HEK293 (cell line): ENCODE data around the gene SLC16A7.

Experiments
- CTCF ChIA-PET: fragments of 350-600 bp; formaldehyde crosslinking; extraction: SDS; loops from one replicate; lab custom pipeline; 2021; ENCODE audit warnings: antibody characterized with exemption; lab: Yijun Ruan, JAX
- POLR2A ChIA-PET: fragments of 300-600 bp; formaldehyde crosslinking; extraction: SDS; loops from one replicate; lab custom pipeline; 2020; ENCODE audit warnings: antibody characterized with exemption, inconsistent platforms; lab: Yijun Ruan, JAX
- H3K27ac ChIP-seq: fragments of 200-500 bp; sonication (Bioruptor generic); 2 replicates; pipeline ENCODE4 v1.5.1; 2014; ENCODE audit warnings: low read depth, low read length, control low read depth, inconsistent platforms; ENCODE audit errors: extremely low read depth
- H3K36me3 ChIP-seq, 2 experiments: fragments of 200-500 bp in 1 of 2; sonication (Bioruptor generic) in 1 of 2; 1 replicate in 1 of 2; 2 replicates in 1 of 2; pipeline ENCODE4 v1.5.1; 2014 to 2017; ENCODE audit warnings: inconsistent platforms in 2 of 2, low read length in 2 of 2; ENCODE audit not compliant: control insufficient read depth in 2 of 2, insufficient read depth in 1 of 2
- H3K4me1 ChIP-seq: fragments of 200-500 bp; sonication (Bioruptor generic); 2 replicates; pipeline ENCODE4 v1.5.1; 2014; ENCODE audit warnings: mild to moderate bottlenecking, low read length, inconsistent platforms; ENCODE audit not compliant: control insufficient read depth, insufficient read depth
- H3K4me3 ChIP-seq: 2 replicates; pipeline ENCODE4 v1.5.1; 2011; ENCODE audit warnings: low read depth, mild to moderate bottlenecking, control low read depth, low read length, moderate library complexity
- H3K9me3 ChIP-seq: fragments of 200-500 bp; sonication (Bioruptor generic); 2 replicates; pipeline ENCODE4 v1.5.1; 2014; ENCODE audit warnings: low read depth, low read length, inconsistent platforms; ENCODE audit not compliant: control insufficient read depth, insufficient read depth
- FEZF1 ChIP-seq: fragments of 450-650 bp; formaldehyde crosslinking; IDR thresholded peaks from 2 replicates; pipeline ENCODE4 v1.5.1; 2016; ENCODE audit warnings: missing biosample characterization, missing genetic modification characterization
- KLF1 ChIP-seq: fragments of 450-650 bp; formaldehyde crosslinking; IDR thresholded peaks from 2 replicates; pipeline ENCODE4 v1.5.1; 2016; ENCODE audit warnings: missing biosample characterization, missing genetic modification characterization
- KLF8 ChIP-seq: fragments of 450-650 bp; formaldehyde crosslinking; IDR thresholded peaks from 2 replicates; pipeline ENCODE4 v1.5.1; 2016; ENCODE audit warnings: missing biosample characterization, missing genetic modification characterization
- MYNN ChIP-seq: fragments of 450-650 bp; formaldehyde crosslinking; IDR thresholded peaks from 2 replicates; pipeline ENCODE4 v1.5.1; 2016; ENCODE audit warnings: missing biosample characterization, missing genetic modification characterization, borderline replicate concordance
- OSR2 ChIP-seq: fragments of 450-650 bp; formaldehyde crosslinking; IDR thresholded peaks from 2 replicates; pipeline ENCODE4 v1.5.1; 2016; ENCODE audit warnings: missing biosample characterization, missing genetic modification characterization
- PRDM1 ChIP-seq: fragments of 450-650 bp; formaldehyde crosslinking; IDR thresholded peaks from 2 replicates; pipeline ENCODE4; 2016; ENCODE audit warnings: missing biosample characterization, missing genetic modification characterization
- SP3 ChIP-seq: fragments of 450-650 bp; formaldehyde crosslinking; IDR thresholded peaks from 2 replicates; pipeline ENCODE4 v1.5.1; 2016; ENCODE audit warnings: missing biosample characterization, missing genetic modification characterization
- ZBTB20 ChIP-seq: fragments of 450-650 bp; formaldehyde crosslinking; IDR thresholded peaks from 2 replicates; pipeline ENCODE4 v1.5.1; 2016; ENCODE audit warnings: missing biosample characterization, missing genetic modification characterization
- ZFP41 ChIP-seq: fragments of 450-650 bp; formaldehyde crosslinking; IDR thresholded peaks from 2 replicates; pipeline ENCODE4 v1.5.1; 2016; ENCODE audit warnings: missing biosample characterization, missing genetic modification characterization, borderline replicate concordance
- ZNF175 ChIP-seq: fragments of 450-650 bp; formaldehyde crosslinking; IDR thresholded peaks from 2 replicates; pipeline ENCODE4 v1.5.1; 2016; ENCODE audit warnings: missing biosample characterization, missing genetic modification characterization
- ZNF37A ChIP-seq: fragments of 450-650 bp; IDR thresholded peaks from 2 replicates; pipeline ENCODE4 v1.5.1; 2018; ENCODE audit warnings: missing biosample characterization, missing genetic modification characterization
- ZNF391 ChIP-seq: fragments of 450-650 bp; formaldehyde crosslinking; IDR thresholded peaks from 2 replicates; pipeline ENCODE4 v1.5.1; 2016; ENCODE audit warnings: low read depth, missing biosample characterization, missing genetic modification characterization, borderline replicate concordance
- ZNF423 ChIP-seq: fragments of 450-650 bp; formaldehyde crosslinking; IDR thresholded peaks from 2 replicates; pipeline ENCODE4 v1.5.1; 2016; ENCODE audit warnings: missing biosample characterization, missing genetic modification characterization
- ZNF433 ChIP-seq: fragments of 450-650 bp; formaldehyde crosslinking; IDR thresholded peaks from 2 replicates; pipeline ENCODE4 v1.5.1; 2016; ENCODE audit warnings: missing biosample characterization, missing genetic modification characterization, low read depth
- ZNF48 ChIP-seq: fragments of 450-650 bp; formaldehyde crosslinking; IDR thresholded peaks from 2 replicates; pipeline ENCODE4 v1.5.1; 2016; ENCODE audit warnings: missing biosample characterization, missing genetic modification characterization
- ZNF501 ChIP-seq: fragments of 450-650 bp; formaldehyde crosslinking; IDR thresholded peaks from 2 replicates; pipeline ENCODE4 v1.5.1; 2016; ENCODE audit warnings: missing biosample characterization, missing genetic modification characterization
- ZNF510 ChIP-seq: fragments of 450-650 bp; formaldehyde crosslinking; IDR thresholded peaks from 2 replicates; pipeline ENCODE4 v1.5.1; 2018; ENCODE audit warnings: mild to moderate bottlenecking, missing genetic modification characterization, missing biosample characterization; ENCODE audit not compliant: insufficient replicate concordance
- ZNF514 ChIP-seq: fragments of 450-650 bp; formaldehyde crosslinking; IDR thresholded peaks from 2 replicates; pipeline ENCODE4 v1.5.1; 2016; ENCODE audit warnings: missing biosample characterization, missing genetic modification characterization
- ZNF548 ChIP-seq: fragments of 450-650 bp; formaldehyde crosslinking; IDR thresholded peaks from 2 replicates; pipeline ENCODE4 v1.5.1; 2016; ENCODE audit warnings: missing biosample characterization, missing genetic modification characterization
- ZNF560 ChIP-seq: fragments of 450-650 bp; formaldehyde crosslinking; IDR thresholded peaks from 2 replicates; pipeline ENCODE4 v1.5.1; 2017; ENCODE audit warnings: missing biosample characterization, missing genetic modification characterization, borderline replicate concordance
- ZNF623 ChIP-seq: fragments of 450-650 bp; formaldehyde crosslinking; IDR thresholded peaks from 2 replicates; pipeline ENCODE4 v1.5.1; 2016; ENCODE audit warnings: missing biosample characterization, missing genetic modification characterization
- ZNF76 ChIP-seq: fragments of 450-650 bp; formaldehyde crosslinking; IDR thresholded peaks from 2 replicates; pipeline ENCODE4; 2016; ENCODE audit warnings: low read depth, missing biosample characterization, missing genetic modification characterization, borderline replicate concordance
- ZNF777 ChIP-seq: fragments of 450-650 bp; formaldehyde crosslinking; IDR thresholded peaks from 2 replicates; pipeline ENCODE4 v1.5.1; 2017; ENCODE audit warnings: missing biosample characterization, missing genetic modification characterization, borderline replicate concordance
- ZXDB ChIP-seq: fragments of 450-650 bp; formaldehyde crosslinking; IDR thresholded peaks from 2 replicates; pipeline ENCODE4 v1.5.1; 2016; ENCODE audit warnings: missing biosample characterization, missing genetic modification characterization
- TF ChIP-seq, protein P1 (sequence below): fragments of 450-650 bp; formaldehyde crosslinking; IDR thresholded peaks from 2 replicates; pipeline ENCODE4 v1.5.1; 2016; ENCODE audit warnings: missing biosample characterization, missing genetic modification characterization, low read depth
- TF ChIP-seq, protein P2 (sequence below): fragments of 450-650 bp; formaldehyde crosslinking; IDR thresholded peaks from 2 replicates; pipeline ENCODE4 v1.5.1; 2016; ENCODE audit warnings: missing biosample characterization, missing genetic modification characterization
- TF ChIP-seq, protein P3 (sequence below): fragments of 450-650 bp; formaldehyde crosslinking; IDR thresholded peaks from 2 replicates; pipeline ENCODE4 v1.5.1; 2017; ENCODE audit warnings: missing biosample characterization, missing genetic modification characterization
- TF ChIP-seq, protein P4 (sequence below): fragments of 450-650 bp; formaldehyde crosslinking; IDR thresholded peaks from 2 replicates; pipeline ENCODE4 v1.5.1; 2016; ENCODE audit warnings: missing biosample characterization, missing genetic modification characterization

Gene SLC16A7

DNA sequence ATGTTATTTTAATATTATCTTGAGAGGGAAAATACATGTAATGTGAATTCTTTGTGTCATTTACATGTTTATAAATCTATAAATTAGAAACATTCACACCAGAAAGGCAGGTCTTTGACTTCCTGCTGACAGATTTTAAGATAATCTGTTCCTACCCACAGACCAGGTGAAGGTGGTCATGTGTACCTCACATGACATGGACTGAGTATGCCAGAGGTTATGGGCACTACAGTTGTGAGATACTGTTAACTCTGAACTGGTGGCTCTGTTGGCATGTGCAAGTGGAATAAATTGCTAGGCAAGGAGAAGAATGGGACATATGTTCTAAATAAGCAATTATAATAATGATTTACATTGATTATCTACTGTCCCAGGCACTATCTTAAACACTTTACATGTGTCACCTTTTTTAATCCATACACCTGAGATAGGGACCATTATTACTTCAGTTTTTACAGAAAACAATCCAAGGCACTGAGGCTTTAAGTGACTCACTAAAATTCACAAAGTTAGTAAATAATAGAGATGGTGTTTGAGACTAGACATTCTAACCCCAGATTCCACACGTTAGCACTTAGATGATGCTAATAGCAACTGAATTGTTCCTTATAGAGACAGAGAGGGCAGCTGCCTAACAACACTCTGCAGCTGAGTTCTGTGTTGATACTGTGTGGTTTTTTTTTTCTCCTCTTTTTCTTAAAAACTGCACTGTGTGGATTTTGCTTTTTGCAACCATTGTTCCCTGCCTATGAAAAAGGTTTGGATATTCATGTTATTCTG lies 23.8 kb downstream of the SLC16A7 start:
- CTCF ChIA-PET = no interaction called here
- H3K4me3 ChIP-seq = no peak overlapping the region
- no peaks in the 10 kb centered on the region for H3K4me1 ChIP-seq
- POLR2A ChIA-PET = no interaction called here
- TF ChIP-seq ZNF623 (no peak), ZNF510 (tag by site-specific recombination) (no peak), ZNF37A (tag by site-specific recombination) (no peak), OSR2 (tag by site-specific recombination) (no peak), ZNF777 (no peak), ZNF175 (tag by site-specific recombination) (no peak), ZXDB (no peak), ZNF48 (no peak), ZNF501 (tag by site-specific recombination) (no peak), KLF8 (tag by site-specific recombination) (no peak), ZNF560 (tag by site-specific recombination) (no peak)
- TF ChIP-seq, protein P1, sequence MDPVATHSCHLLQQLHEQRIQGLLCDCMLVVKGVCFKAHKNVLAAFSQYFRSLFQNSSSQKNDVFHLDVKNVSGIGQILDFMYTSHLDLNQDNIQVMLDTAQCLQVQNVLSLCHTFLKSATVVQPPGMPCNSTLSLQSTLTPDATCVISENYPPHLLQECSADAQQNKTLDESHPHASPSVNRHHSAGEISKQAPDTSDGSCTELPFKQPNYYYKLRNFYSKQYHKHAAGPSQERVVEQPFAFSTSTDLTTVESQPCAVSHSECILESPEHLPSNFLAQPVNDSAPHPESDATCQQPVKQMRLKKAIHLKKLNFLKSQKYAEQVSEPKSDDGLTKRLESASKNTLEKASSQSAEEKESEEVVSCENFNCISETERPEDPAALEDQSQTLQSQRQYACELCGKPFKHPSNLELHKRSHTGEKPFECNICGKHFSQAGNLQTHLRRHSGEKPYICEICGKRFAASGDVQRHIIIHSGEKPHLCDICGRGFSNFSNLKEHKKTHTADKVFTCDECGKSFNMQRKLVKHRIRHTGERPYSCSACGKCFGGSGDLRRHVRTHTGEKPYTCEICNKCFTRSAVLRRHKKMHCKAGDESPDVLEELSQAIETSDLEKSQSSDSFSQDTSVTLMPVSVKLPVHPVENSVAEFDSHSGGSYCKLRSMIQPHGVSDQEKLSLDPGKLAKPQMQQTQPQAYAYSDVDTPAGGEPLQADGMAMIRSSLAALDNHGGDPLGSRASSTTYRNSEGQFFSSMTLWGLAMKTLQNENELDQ (tag by site-specific recombination) = no peak
- H3K36me3 ChIP-seq = no peaks in the 10 kb centered on the region
- H3K27ac ChIP-seq = no peak overlapping the region
- H3K9me3 ChIP-seq = no peaks in the 10 kb centered on the region

DNA sequence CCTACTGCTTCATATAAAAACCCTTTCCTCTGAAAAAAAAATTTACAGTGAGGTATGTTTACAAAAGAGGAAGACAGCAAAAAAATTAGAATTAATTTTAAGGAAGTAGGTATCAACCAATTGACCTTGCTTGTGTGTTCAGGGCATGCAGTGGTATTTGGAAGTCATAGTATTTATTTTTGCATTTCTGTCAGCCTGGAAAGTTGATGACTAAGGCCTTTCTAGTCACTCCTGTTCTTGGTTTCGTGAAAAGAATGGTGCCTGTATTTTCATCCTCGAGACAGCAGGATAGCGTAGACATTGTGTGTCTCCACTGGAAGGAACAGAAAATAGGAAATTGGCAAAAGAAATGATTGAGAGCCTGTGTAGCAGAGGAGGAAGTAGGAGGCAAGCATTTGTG lies 24.5 kb downstream of the SLC16A7 start:
- POLR2A ChIA-PET = no interaction called here
- Histone ChIP-seq H3K36me3 (no peaks in the 10 kb centered on the region), H3K4me3 (no peak overlapping the region), H3K27ac (no peak overlapping the region), H3K4me1 (no peaks in the 10 kb centered on the region), H3K9me3 (no peaks in the 10 kb centered on the region)
- CTCF ChIA-PET = no interaction called here
- no peak for TF ChIP-seq KLF1 (tag by site-specific recombination)
- TF ChIP-seq ZFP41 = no peak
- no peak for TF ChIP-seq ZNF548 (tag by site-specific recombination)
- TF ChIP-seq MYNN (tag by site-specific recombination) = no peak
- TF ChIP-seq FEZF1 (tag by site-specific recombination) = no peak
- TF ChIP-seq, protein P2, sequence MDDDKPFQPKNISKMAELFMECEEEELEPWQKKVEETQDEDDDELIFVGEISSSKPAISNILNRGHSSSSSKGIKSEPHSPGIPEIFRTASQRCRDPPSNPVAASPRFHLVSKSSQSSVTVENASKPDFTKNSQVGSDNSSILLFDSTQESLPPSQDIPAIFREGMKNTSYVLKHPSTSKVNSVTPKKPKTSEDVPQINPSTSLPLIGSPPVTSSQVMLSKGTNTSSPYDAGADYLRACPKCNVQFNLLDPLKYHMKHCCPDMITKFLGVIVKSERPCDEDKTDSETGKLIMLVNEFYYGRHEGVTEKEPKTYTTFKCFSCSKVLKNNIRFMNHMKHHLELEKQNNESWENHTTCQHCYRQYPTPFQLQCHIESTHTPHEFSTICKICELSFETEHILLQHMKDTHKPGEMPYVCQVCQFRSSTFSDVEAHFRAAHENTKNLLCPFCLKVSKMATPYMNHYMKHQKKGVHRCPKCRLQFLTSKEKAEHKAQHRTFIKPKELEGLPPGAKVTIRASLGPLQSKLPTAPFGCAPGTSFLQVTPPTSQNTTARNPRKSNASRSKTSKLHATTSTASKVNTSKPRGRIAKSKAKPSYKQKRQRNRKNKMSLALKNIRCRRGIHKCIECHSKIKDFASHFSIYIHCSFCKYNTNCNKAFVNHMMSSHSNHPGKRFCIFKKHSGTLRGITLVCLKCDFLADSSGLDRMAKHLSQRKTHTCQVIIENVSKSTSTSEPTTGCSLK (tag by site-specific recombination) = no peak
- no peak for TF ChIP-seq ZNF76
- TF ChIP-seq ZNF433 (tag by site-specific recombination) = no peak
- no peak for TF ChIP-seq ZNF514
- no peak for TF ChIP-seq SP3 (tag by site-specific recombination)
- TF ChIP-seq PRDM1 (tag by site-specific recombination) = no peak
- no peak for TF ChIP-seq ZNF423
- no peak for TF ChIP-seq ZBTB20 (tag by site-specific recombination)
- TF ChIP-seq, protein P3, sequence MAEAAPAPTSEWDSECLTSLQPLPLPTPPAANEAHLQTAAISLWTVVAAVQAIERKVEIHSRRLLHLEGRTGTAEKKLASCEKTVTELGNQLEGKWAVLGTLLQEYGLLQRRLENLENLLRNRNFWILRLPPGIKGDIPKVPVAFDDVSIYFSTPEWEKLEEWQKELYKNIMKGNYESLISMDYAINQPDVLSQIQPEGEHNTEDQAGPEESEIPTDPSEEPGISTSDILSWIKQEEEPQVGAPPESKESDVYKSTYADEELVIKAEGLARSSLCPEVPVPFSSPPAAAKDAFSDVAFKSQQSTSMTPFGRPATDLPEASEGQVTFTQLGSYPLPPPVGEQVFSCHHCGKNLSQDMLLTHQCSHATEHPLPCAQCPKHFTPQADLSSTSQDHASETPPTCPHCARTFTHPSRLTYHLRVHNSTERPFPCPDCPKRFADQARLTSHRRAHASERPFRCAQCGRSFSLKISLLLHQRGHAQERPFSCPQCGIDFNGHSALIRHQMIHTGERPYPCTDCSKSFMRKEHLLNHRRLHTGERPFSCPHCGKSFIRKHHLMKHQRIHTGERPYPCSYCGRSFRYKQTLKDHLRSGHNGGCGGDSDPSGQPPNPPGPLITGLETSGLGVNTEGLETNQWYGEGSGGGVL (tag by site-specific recombination) = no peak
- TF ChIP-seq ZNF391 (tag by site-specific recombination) = no peak
- TF ChIP-seq, protein P4, sequence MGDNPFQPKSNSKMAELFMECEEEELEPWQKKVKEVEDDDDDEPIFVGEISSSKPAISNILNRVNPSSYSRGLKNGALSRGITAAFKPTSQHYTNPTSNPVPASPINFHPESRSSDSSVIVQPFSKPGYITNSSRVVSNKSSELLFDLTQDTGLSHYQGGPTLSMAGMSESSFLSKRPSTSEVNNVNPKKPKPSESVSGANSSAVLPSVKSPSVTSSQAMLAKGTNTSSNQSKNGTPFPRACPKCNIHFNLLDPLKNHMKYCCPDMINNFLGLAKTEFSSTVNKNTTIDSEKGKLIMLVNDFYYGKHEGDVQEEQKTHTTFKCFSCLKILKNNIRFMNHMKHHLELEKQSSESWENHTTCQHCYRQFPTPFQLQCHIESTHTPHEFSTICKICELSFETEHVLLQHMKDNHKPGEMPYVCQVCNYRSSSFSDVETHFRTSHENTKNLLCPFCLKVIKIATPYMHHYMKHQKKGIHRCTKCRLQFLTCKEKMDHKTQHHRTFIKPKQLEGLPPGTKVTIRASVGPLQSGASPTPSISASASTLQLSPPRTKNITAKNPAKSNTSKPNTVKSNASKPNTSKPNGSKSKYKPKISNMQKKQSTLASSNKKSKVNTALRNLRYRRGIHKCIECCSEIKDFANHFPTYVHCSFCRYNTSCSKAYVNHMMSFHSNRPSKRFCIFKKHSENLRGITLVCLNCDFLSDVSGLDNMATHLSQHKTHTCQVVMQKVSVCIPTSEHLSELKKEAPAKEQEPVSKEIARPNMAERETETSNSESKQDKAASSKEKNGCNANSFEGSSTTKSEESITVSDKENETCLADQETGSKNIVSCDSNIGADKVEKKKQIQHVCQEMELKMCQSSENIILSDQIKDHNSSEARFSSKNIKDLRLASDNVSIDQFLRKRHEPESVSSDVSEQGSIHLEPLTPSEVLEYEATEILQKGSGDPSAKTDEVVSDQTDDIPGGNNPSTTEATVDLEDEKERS (tag by site-specific recombination) = no peak
